Effector memory CD8-positive, alpha-beta T cell (primary cell): ENCODE measurements around the gene VAV3.

Source experiments
- ATAC-seq: fragments of 150-1000 bp; cut with Tn5 transposase; replicated peaks from 2 replicates; pipeline ENCODE4 v1.10.0; 2021; ENCODE audit warnings: mild to moderate bottlenecking, moderate library complexity
- DNase-seq, 3 experiments: peaks; one replicate each; pipeline ENCODE4 v3.0.0; 2021
- H3K27ac Mint-ChIP-seq, 2 donors: one replicate each; pipeline ENCODE4 v1.8.0; 2022; ENCODE audit warnings: mild to moderate bottlenecking in 2 of 2, mixed read lengths in 2 of 2, moderate library complexity in 2 of 2
- H3K27me3 Mint-ChIP-seq, 2 donors: one replicate each; pipeline ENCODE4 v1.8.0; 2022; ENCODE audit warnings: mixed read lengths in 2 of 2
- H3K36me3 Mint-ChIP-seq: one replicate; pipeline ENCODE4 v1.8.0; 2022; ENCODE audit warnings: mild to moderate bottlenecking, moderate library complexity, mixed read lengths; ENCODE audit not compliant: insufficient read depth
- H3K4me1 Mint-ChIP-seq, 2 donors: one replicate each; pipeline ENCODE4 v1.8.0; 2022; ENCODE audit warnings: low read depth in 2 of 2, mixed read lengths in 2 of 2
- H3K4me3 Mint-ChIP-seq, 2 donors: one replicate each; pipeline ENCODE4 v1.8.0; 2022; ENCODE audit warnings: mild to moderate bottlenecking in 2 of 2, mixed read lengths in 2 of 2, moderate library complexity in 2 of 2
- H3K9me3 Mint-ChIP-seq, 2 donors: one replicate each; pipeline ENCODE4 v1.8.0; 2022; ENCODE audit warnings: mixed read lengths in 2 of 2

VAV3 gene

DNA sequence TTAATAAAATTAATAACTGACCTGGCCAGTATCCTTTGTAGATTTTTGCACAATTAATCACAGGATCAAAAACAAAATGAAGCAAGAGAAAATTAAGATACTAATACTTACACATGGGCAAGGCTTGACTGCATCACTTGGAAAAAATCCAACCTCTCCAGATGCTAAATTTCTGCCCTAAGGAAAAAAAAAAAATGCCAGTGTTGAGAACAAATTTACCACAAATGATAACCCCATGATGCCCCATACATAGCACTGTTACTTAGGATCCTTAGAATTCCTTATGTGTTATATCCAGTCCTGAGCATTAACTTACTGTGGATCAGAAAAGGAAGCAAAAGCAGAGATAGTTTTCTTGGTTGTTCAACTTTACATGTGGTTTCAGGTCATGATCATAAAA lies 347.5 kb downstream of the VAV3 start:
- peaks cover 0 to 6% of the 10 kb centered on the region in 2 donors for H3K9me3 Mint-ChIP-seq
- no peak for ATAC-seq
- peaks cover 9% of the 10 kb centered on the region for H3K36me3 Mint-ChIP-seq
- H3K27ac Mint-ChIP-seq, result no peak overlapping the region
- H3K27me3 Mint-ChIP-seq, result no peaks in the 10 kb centered on the region
- no peak for DNase-seq
- H3K4me1 Mint-ChIP-seq, result peaks cover 4 to 13% of the 10 kb centered on the region in 2 donors
- no peak overlapping the region for H3K4me3 Mint-ChIP-seq

DNA sequence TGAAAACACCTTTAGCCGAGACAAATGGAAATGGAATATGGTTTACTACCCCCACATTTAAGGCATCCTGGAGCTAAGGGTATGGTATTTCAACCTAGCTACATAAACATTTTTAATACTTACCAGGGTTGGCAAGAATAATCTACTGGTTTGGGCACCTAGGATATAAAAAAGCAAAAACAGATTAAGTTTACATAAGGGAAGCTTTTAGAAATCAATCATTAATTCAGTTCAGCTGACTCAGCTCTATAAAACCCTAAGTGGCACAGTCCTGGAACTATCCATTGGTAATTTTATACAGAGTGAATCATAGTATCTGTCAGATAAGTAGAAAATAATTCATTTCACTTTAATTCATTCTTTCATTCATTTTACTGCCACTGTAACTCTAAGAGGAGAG lies 355.2 kb downstream of the VAV3 start:
- no peaks in the 10 kb centered on the region for H3K36me3 Mint-ChIP-seq
- peaks cover 0 to 8% of the 10 kb centered on the region in 2 donors for H3K9me3 Mint-ChIP-seq
- no peak for DNase-seq
- H3K4me1 Mint-ChIP-seq, result peaks cover 0 to 3% of the 10 kb centered on the region in 2 donors
- no peaks in the 10 kb centered on the region for H3K27me3 Mint-ChIP-seq
- no peak overlapping the region for H3K4me3 Mint-ChIP-seq
- no peak overlapping the region for H3K27ac Mint-ChIP-seq
- ATAC-seq, result no peak

DNA sequence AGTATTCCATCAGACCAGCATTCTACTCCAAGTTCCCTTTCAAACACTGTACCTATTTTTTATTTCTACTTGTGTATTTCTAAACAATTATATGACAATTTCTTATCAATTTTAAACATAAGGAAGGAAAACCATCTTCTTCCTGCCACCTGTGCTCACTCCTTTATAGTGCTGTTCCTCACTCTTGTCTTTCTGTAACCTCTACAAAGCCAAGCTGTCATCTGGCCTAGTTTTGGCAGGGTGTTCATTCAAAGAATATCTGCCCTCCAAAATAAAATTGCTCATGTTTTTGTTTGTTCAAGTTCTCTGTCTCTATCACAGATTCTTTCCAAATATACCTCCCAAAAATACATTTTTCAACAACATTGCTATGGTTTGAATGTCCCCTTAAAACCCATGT lies 360.2 kb downstream of the VAV3 start:
- DNase-seq, result no peak
- Mint-ChIP-seq H3K27me3 (no peaks in the 10 kb centered on the region), H3K4me1 (peaks cover 0 to 3% of the 10 kb centered on the region in 2 donors), H3K9me3 (no peaks in the 10 kb centered on the region), H3K36me3 (no peaks in the 10 kb centered on the region), H3K4me3 (no peak overlapping the region), H3K27ac (peak overlapping the region in 1 of 2 donors; percentile 11)
- ATAC-seq, result no peak

GRCh38 chr1:107600607-107601160 lies 364.3 kb downstream of the VAV3 start:
- Mint-ChIP-seq H3K27ac (no peak overlapping the region), H3K4me3 (no peak overlapping the region), H3K27me3 (no peaks in the 10 kb centered on the region), H3K4me1 (peaks cover 0 to 3% of the 10 kb centered on the region in 2 donors), H3K9me3 (no peaks in the 10 kb centered on the region), H3K36me3 (peaks cover 4% of the 10 kb centered on the region)
- ATAC-seq (peak; percentile 85), DNase-seq (no peak)

- no peaks in the 10 kb centered on the region for H3K27me3 Mint-ChIP-seq
- H3K4me1 Mint-ChIP-seq, result peaks cover 1 to 6% of the 10 kb centered on the region in 2 donors
- no peak overlapping the region for H3K4me3 Mint-ChIP-seq
- ATAC-seq (no peak), DNase-seq (no peak)
- no peaks in the 10 kb centered on the region for H3K9me3 Mint-ChIP-seq
- H3K36me3 Mint-ChIP-seq, result peaks cover 12% of the 10 kb centered on the region
- H3K27ac Mint-ChIP-seq, result no peak overlapping the region
Observed at GRCh38 chr1:107599220-107599619, 365.8 kb downstream of the VAV3 start.

- ATAC-seq, result no peak
- no peak overlapping the region for H3K27ac Mint-ChIP-seq
Observed at GRCh38 chr1:107597290-107597689, 367.7 kb downstream of the VAV3 start.

DNA sequence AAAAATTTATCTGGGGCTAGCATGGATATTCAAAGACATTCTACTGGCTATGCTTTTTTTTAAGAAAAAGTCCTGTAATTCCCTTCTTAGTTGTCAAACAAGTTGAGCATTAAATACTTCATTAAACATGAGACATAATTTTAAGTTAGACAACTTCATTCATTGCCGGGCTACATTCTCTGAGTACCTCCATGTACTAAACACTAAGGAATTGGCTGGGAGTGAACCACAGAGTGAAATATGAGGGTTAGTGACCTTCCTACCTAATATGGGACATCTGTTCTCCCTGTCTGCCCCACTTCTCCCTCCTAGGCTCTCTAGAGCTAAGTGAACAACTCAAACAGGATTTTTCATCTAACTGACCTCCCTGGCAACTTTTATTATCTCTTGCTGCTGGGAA lies 370.4 kb downstream of the VAV3 start:
- Mint-ChIP-seq H3K9me3 (no peaks in the 10 kb centered on the region), H3K27ac (peak overlapping the region in 1 of 2 donors; percentile 86), H3K4me3 (no peak overlapping the region), H3K27me3 (no peaks in the 10 kb centered on the region), H3K4me1 (peaks cover 4 to 16% of the 10 kb centered on the region in 2 donors), H3K36me3 (peaks cover 13% of the 10 kb centered on the region)
- no peak for DNase-seq
- no peak for ATAC-seq

More at GRCh38 chr1:107597290-107597689, 367.7 kb downstream of the VAV3 start:
- Mint-ChIP-seq H3K4me1 (peaks cover 4 to 16% of the 10 kb centered on the region in 2 donors), H3K9me3 (no peaks in the 10 kb centered on the region), H3K4me3 (no peak overlapping the region), H3K36me3 (peaks cover 13% of the 10 kb centered on the region), H3K27me3 (no peaks in the 10 kb centered on the region)
- DNase-seq, result no peak

DNA sequence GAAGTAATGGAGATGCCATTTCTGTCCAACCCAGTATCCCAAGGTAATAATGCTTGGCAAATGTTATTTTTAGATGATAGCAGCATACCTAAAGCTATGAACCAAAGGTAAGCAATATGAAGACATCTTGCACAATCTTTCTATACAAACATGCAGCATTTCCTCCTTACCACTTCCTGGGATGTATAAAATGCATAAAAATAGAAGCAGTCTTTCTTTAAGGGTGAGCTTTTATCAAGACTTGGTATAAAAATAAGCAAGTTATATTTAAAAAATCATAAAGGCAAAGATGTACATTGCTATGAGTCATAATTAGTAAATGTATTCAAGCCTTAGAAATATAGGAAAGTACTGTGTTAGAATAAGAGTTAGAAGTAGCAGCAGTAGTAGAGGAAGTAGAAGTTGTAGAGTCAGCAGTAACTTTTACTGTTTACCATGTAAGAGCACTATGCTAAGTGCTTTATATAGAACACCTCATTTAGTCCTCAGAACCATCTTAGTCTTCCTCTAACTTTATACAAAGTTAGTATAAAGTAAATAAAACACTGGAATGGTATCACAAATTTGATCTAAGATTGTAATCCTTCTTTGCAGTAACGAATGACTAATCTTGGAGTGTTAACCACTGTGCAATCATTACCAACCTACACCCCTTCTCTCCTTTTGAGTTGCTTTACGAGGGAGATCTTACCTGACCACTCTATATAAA lies 371.3 kb downstream of the VAV3 start:
- Mint-ChIP-seq H3K4me3 (no peak overlapping the region), H3K27ac (peak overlapping the region in 1 of 2 donors; percentile 86), H3K9me3 (no peaks in the 10 kb centered on the region), H3K27me3 (no peaks in the 10 kb centered on the region), H3K4me1 (peaks cover 4 to 16% of the 10 kb centered on the region in 2 donors), H3K36me3 (peaks cover 13% of the 10 kb centered on the region)
- DNase-seq, result no peak
- ATAC-seq, result no peak

DNA sequence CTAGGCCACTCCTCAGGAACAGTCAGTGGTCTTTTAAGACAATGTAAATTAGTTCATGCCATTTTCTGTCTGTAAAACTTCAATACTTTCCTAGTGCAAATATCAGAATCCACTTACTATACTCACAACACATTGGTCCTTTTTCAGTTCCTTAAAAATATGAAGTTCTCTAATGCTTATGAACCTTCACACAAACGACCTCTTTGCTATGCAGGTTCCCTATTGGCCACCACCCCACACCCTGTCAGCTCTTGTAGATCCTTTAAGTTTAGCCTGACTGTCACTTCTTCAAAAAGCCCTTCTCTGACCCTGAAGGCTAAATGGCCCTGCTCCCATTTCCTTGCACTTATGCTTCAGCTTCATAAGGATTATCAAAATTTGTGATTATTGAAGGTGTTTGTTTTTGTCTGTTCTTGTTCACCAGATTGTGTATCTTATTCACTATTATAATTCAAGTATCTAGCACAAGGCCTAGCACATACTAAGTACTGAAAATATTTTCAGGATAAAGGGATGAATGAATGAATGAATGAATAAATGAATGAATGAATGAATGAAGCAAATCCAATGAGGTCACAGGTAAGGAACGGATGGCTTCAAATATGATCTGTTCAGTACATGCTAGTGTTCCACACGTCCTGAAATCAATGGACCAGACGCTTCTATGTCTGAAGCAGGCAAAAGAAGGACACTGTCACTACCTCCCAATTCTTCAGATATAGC lies 373.9 kb downstream of the VAV3 start:
- no peaks in the 10 kb centered on the region for H3K27me3 Mint-ChIP-seq
- H3K4me3 Mint-ChIP-seq, result no peak overlapping the region
- H3K9me3 Mint-ChIP-seq, result no peaks in the 10 kb centered on the region
- peaks cover 4 to 16% of the 10 kb centered on the region in 2 donors for H3K4me1 Mint-ChIP-seq
- no peak overlapping the region for H3K27ac Mint-ChIP-seq
- ATAC-seq (no peak), DNase-seq (no peak)
- H3K36me3 Mint-ChIP-seq, result peaks cover 9% of the 10 kb centered on the region

GRCh38 chr1:107590087-107590486 lies 374.9 kb downstream of the VAV3 start:
- ATAC-seq (no peak), DNase-seq (no peak)
- H3K36me3 Mint-ChIP-seq, result peaks cover 11% of the 10 kb centered on the region
- no peaks in the 10 kb centered on the region for H3K27me3 Mint-ChIP-seq
- peaks cover 4 to 16% of the 10 kb centered on the region in 2 donors for H3K4me1 Mint-ChIP-seq
- H3K4me3 Mint-ChIP-seq, result no peak overlapping the region
- H3K9me3 Mint-ChIP-seq, result peaks cover 2 to 7% of the 10 kb centered on the region in 2 donors
- H3K27ac Mint-ChIP-seq, result no peak overlapping the region

DNA sequence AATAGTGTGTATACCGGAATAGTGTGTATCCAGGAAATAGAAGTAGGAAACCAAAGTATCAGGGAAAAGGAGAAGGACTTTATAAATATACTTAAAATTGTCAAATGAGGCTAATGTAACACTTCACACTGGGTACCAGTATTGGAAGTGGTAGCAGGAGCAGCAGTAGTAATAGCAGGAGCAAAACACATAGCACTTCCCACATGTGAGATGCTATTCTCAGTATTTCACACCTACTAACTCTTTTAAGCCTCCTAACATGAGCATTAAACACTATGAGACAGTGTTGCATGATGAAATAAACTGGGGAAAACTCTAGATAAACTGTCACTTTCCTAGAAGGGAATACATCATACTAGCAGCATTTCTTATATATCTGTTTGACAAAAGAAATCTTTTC lies 376.7 kb downstream of the VAV3 start:
- DNase-seq (no peak), ATAC-seq (no peak)
- Mint-ChIP-seq H3K27me3 (no peaks in the 10 kb centered on the region), H3K36me3 (peaks cover 3% of the 10 kb centered on the region), H3K9me3 (peaks cover 2 to 7% of the 10 kb centered on the region in 2 donors), H3K4me3 (no peak overlapping the region), H3K4me1 (peaks cover 0 to under 1% of the 10 kb centered on the region in 2 donors), H3K27ac (peak overlapping the region in 1 of 2 donors; percentile 3)

DNA sequence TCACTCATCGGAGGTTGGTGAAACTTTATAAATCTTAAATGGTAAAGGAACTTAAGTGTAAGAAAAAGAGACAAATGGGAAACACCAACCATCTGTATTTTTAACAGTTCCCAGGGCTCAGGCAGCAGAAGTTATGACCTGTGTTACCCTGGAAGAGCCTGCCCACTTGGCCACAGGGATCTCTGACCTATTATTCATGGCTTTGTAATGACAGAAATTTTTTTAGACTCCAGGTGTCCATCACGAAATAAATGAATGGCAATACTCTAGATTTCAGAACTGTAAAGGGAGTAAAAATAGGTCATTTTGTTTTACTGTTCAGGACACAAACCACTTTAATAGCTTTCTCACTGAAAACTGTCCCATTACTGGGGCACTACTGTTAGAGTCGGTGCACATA lies 389.8 kb downstream of the VAV3 start:
- H3K36me3 Mint-ChIP-seq, result peaks cover 6% of the 10 kb centered on the region
- H3K27ac Mint-ChIP-seq, result no peak overlapping the region
- no peaks in the 10 kb centered on the region for H3K27me3 Mint-ChIP-seq
- H3K4me3 Mint-ChIP-seq, result no peak overlapping the region
- DNase-seq (no peak), ATAC-seq (no peak)
- H3K9me3 Mint-ChIP-seq, result no peaks in the 10 kb centered on the region
- H3K4me1 Mint-ChIP-seq, result no peaks in the 10 kb centered on the region

DNA sequence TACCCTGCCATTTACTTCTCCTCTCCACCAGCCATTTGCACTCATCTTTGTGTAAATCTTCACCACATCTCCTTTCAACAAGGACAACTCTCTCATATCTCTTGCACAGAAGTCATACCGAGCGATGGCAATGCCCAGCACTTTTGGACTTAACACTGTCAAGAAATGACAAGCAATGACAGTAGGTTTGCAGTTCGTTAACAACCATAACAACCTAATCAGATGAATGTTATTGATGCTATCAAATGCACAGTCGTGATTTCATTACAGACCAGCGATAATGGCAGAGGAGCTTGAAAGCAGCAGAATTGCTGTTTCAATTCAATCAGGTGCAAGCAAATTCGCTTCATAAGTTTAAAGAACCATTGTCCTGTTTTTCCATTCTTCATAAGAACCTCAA lies 390.9 kb downstream of the VAV3 start:
- H3K27ac Mint-ChIP-seq, result no peak overlapping the region
- no peak overlapping the region for H3K4me3 Mint-ChIP-seq
- DNase-seq, result no peak
- H3K36me3 Mint-ChIP-seq, result peaks cover 6% of the 10 kb centered on the region
- H3K27me3 Mint-ChIP-seq, result no peaks in the 10 kb centered on the region
- no peak for ATAC-seq
- H3K9me3 Mint-ChIP-seq, result no peaks in the 10 kb centered on the region
- H3K4me1 Mint-ChIP-seq, result no peaks in the 10 kb centered on the region
